Measurements from ENCODE around the gene FAM53A. TPM values are rescaled to one million over a fixed set of nuclear protein-coding genes. Genes with fewer than 3 reads are reported as not detected.

The FAM53A gene
- total and polyA plus RNA-seq, 2 experiments from 2014 or later = 7.1 to 11.8 TPM

GRCh38 chr4:1616557-1616930 is 67.6 kb downstream of the FAM53A start:
- Histone ChIP-seq H3K27me3 (no peaks in the 10 kb centered on the region), H3K9me3 (ENCODE audit: low read depth) (no peaks in the 10 kb centered on the region), H3K4me3 (no peak overlapping the region), H3K36me3 (no peaks in the 10 kb centered on the region), H3K27ac (no peak overlapping the region), H3K4me1 (ENCODE audit: low read depth) (no peaks in the 10 kb centered on the region)
- TF ChIP-seq CTCF (IDR thresholded peaks at IDR 0.05; ENCODE audit: low read depth, low read length) = no peak
- DNase-seq (ENCODE audit: low read depth in 1 of 2, low spot score in 1 of 2) = no peak

- Histone ChIP-seq H3K9me3 (ENCODE audit: low read depth) (no peaks in the 10 kb centered on the region), H3K27ac (no peak overlapping the region), H3K27me3 (no peaks in the 10 kb centered on the region), H3K4me1 (ENCODE audit: low read depth) (no peaks in the 10 kb centered on the region), H3K36me3 (no peaks in the 10 kb centered on the region), H3K4me3 (no peak overlapping the region)
- DNase-seq (ENCODE audit: low read depth in 1 of 2, low spot score in 1 of 2) = no peak
- no peak for TF ChIP-seq CTCF (IDR thresholded peaks at IDR 0.05; ENCODE audit: low read depth, low read length)
Observed at GRCh38 chr4:1615786-1616556, 68.1 kb downstream of the FAM53A start.

- Histone ChIP-seq H3K36me3 (no peaks in the 10 kb centered on the region), H3K4me3 (no peak overlapping the region), H3K9me3 (ENCODE audit: low read depth) (no peaks in the 10 kb centered on the region), H3K27ac (no peak overlapping the region), H3K4me1 (ENCODE audit: low read depth) (no peaks in the 10 kb centered on the region), H3K27me3 (no peaks in the 10 kb centered on the region)
- TF ChIP-seq CTCF (IDR thresholded peaks at IDR 0.05; ENCODE audit: low read depth, low read length) = no peak
- no peak for DNase-seq (ENCODE audit: low read depth in 1 of 2, low spot score in 1 of 2)
Observed at GRCh38 chr4:1614854-1615595, 69.1 kb downstream of the FAM53A start.

GRCh38 chr4:1614502-1614853 is 69.6 kb downstream of the FAM53A start:
- no peaks in the 10 kb centered on the region for H3K36me3 ChIP-seq
- no peak overlapping the region for H3K27ac ChIP-seq
- no peaks in the 10 kb centered on the region for H3K9me3 ChIP-seq (ENCODE audit: low read depth)
- H3K27me3 ChIP-seq = no peaks in the 10 kb centered on the region
- DNase-seq (ENCODE audit: low read depth in 1 of 2, low spot score in 1 of 2) = no peak
- no peak overlapping the region for H3K4me3 ChIP-seq
- H3K4me1 ChIP-seq (ENCODE audit: low read depth) = no peaks in the 10 kb centered on the region
- no peak for TF ChIP-seq CTCF (IDR thresholded peaks at IDR 0.05; ENCODE audit: low read depth, low read length)

- no peaks in the 10 kb centered on the region for H3K27me3 ChIP-seq
- no peaks in the 10 kb centered on the region for H3K4me1 ChIP-seq (ENCODE audit: low read depth)
- no peak for TF ChIP-seq CTCF (IDR thresholded peaks at IDR 0.05; ENCODE audit: low read depth, low read length)
- H3K9me3 ChIP-seq (ENCODE audit: low read depth) = no peaks in the 10 kb centered on the region
- no peak for DNase-seq (ENCODE audit: low read depth in 1 of 2, low spot score in 1 of 2)
- no peak overlapping the region for H3K27ac ChIP-seq
- no peaks in the 10 kb centered on the region for H3K36me3 ChIP-seq
- H3K4me3 ChIP-seq = no peak overlapping the region
Observed at GRCh38 chr4:1614049-1614448, 70.1 kb downstream of the FAM53A start.
